HL-60 (cell line): ENCODE measurements around the gene ZNRF4.

ENCODE experiments used
- CTCF ChIP-seq: IDR thresholded peaks from one replicate; pipeline ENCODE4 v1.5.1; 2011; ENCODE audit warnings: low read length, control low read depth, inconsistent platforms; ENCODE audit not compliant: insufficient read depth
- GABPA ChIP-seq: IDR thresholded peaks from 2 replicates; pipeline ENCODE4 v1.6.1; 2012; ENCODE audit warnings: low read depth
- POLR2AphosphoS5 ChIP-seq: IDR thresholded peaks from 2 replicates; pipeline ENCODE4 v1.6.1; 2012; ENCODE audit warnings: low read depth
- REST ChIP-seq: IDR thresholded peaks from 2 replicates; pipeline ENCODE4 v1.6.1; 2012; ENCODE audit warnings: low read depth; ENCODE audit not compliant: insufficient replicate concordance

GRCh38 chr19:5466814-5467291 lies 11.6 kb downstream of the ZNRF4 start:
- no peak for TF ChIP-seq CTCF
- TF ChIP-seq POLR2AphosphoS5: no peak
- TF ChIP-seq REST: no peak
- no peak for TF ChIP-seq GABPA
